GM12878 (cell line): ENCODE measurements around the gene METTL16. TPM values are rescaled to one million over a fixed set of nuclear protein-coding genes. Genes with fewer than 3 reads are reported as not detected.
"Not testable (repeated sequence)": the region's sequence is repeated elsewhere in the genome, so short reads cannot be mapped to it uniquely, and the experiment has no call there.

Experiments used
- ATAC-seq: fragments of 200-7000 bp; cut with Tn5 transposase; 3 replicates; pipeline ENCODE4 v1.9.1; 2020; ENCODE audit warnings: mild to moderate bottlenecking, moderate library complexity
- BruUV-seq: library from RNA; stranded (reverse); fragments of 400-500 nt; replicated peaks from 2 replicates; lab custom pipeline; 2021; lab: Mats Ljungman, UMichigan
- CTCF ChIA-PET: fragments of 300-600 bp; sonication (Branson Sonifier 250); formaldehyde crosslinking; extraction: SDS; loops from one replicate; lab custom pipeline; 2021; ENCODE audit warnings: inconsistent platforms; lab: Yijun Ruan, JAX
- POLR2A ChIA-PET: fragments of 350-600 bp; formaldehyde crosslinking; extraction: SDS; loops from one replicate; lab custom pipeline; 2021; ENCODE audit warnings: inconsistent platforms; lab: Charles Lee
- RAD21 ChIA-PET: fragments of 300-600 bp; sonication (Branson Sonifier 250); formaldehyde crosslinking; loops from one replicate; lab custom pipeline; 2023; ENCODE audit warnings: antibody characterized with exemption; ENCODE audit not compliant: unreplicated experiment; lab: Charles Lee
- SMC1A ChIA-PET: fragments of 300-600 bp; sonication (Branson Sonifier 250); formaldehyde crosslinking; loops from one replicate; lab custom pipeline; 2023; ENCODE audit not compliant: unreplicated experiment, uncharacterized antibody; lab: Charles Lee
- DNase-seq: peaks from one replicate; pipeline ENCODE4 v3.0.0-alpha.2; 2011; ENCODE audit warnings: low read depth, low spot score
- FAIRE-seq: peaks from 3 replicates; lab custom pipeline; 2011; peaks lifted over from hg19 to GRCh38; lab: Jason Lieb, UNC
- H2AFZ ChIP-seq: 2 replicates; pipeline ENCODE4 v1.6.0; 2011; ENCODE audit warnings: low read depth, low read length, control low read depth; ENCODE audit not compliant: control insufficient read depth
- H3K27ac ChIP-seq: 2 replicates; pipeline ENCODE4 v1.5.1; 2011; ENCODE audit warnings: control low read depth; ENCODE audit not compliant: control insufficient read depth, insufficient read depth
- H3K27me3 ChIP-seq, 2 experiments: replicated peaks in 1 of 2; 2 replicates each; pipeline versions ENCODE4 v1.6.0 to v1.6.1; 2011; ENCODE audit warnings: low read length in 1 of 2; ENCODE audit not compliant: control insufficient read depth in 2 of 2, insufficient read depth in 2 of 2
- H3K36me3 ChIP-seq, 2 experiments: 2 replicates each; pipeline ENCODE4 v1.5.1; 2011; ENCODE audit warnings: low read length in 1 of 2; ENCODE audit not compliant: control insufficient read depth in 2 of 2, insufficient read depth in 2 of 2
- H3K4me1 ChIP-seq: 2 replicates; pipeline ENCODE4 v1.6.1; 2011; ENCODE audit warnings: mild to moderate bottlenecking, low read length, moderate library complexity, mixed read lengths; ENCODE audit not compliant: control insufficient read depth, insufficient read depth
- H3K4me2 ChIP-seq: 2 replicates; pipeline ENCODE4 v1.6.0; 2011; ENCODE audit warnings: control low read depth; ENCODE audit not compliant: control insufficient read depth, insufficient read depth
- H3K4me3 ChIP-seq: fragments of 200-600 bp; sonication (generic); 2 replicates; pipeline ENCODE4 v1.5.1; 2016
- H3K79me2 ChIP-seq: 2 replicates; pipeline ENCODE4 v1.6.0; 2011; ENCODE audit warnings: low read length; ENCODE audit not compliant: control insufficient read depth, insufficient read depth
- H3K9ac ChIP-seq: 2 replicates; pipeline ENCODE4 v1.8.0; 2011; ENCODE audit warnings: low read length, control low read depth, mixed read lengths; ENCODE audit not compliant: control insufficient read depth, insufficient read depth
- H3K9me3 ChIP-seq: replicated peaks from 3 replicates; pipeline ENCODE4 v1.5.1; 2011; ENCODE audit warnings: mild to moderate bottlenecking, low read length; ENCODE audit not compliant: control insufficient read depth, insufficient read depth
- H4K20me1 ChIP-seq: 2 replicates; pipeline ENCODE4 v1.6.0; 2011; ENCODE audit not compliant: control insufficient read depth, insufficient read depth
- BHLHE40 ChIP-seq, 2 experiments: fragments of 450-650 bp in 1 of 2; IDR thresholded peaks; 2 replicates each; pipeline ENCODE4 v1.6.1; 2011 to 2017; ENCODE audit warnings: low read depth in 2 of 2, borderline replicate concordance in 1 of 2, improper control_type of control experiment in 1 of 2, low read length in 1 of 2, mild to moderate bottlenecking in 1 of 2
- CEBPB ChIP-seq, 2 experiments: fragments of 150-350 bp in 1 of 2; IDR thresholded peaks; 2 replicates each; pipeline ENCODE4 v1.6.1; 2012 to 2014; ENCODE audit warnings: low read depth in 2 of 2, low read length in 2 of 2, borderline replicate concordance in 1 of 2, inconsistent platforms in 1 of 2
- CHD1 ChIP-seq: IDR thresholded peaks from 2 replicates; pipeline ENCODE4 v1.6.1; 2012; ENCODE audit warnings: low read depth, low read length, improper control_type of control experiment
- CREB1 ChIP-seq: IDR thresholded peaks from 2 replicates; pipeline ENCODE4 v1.6.1; 2012; ENCODE audit warnings: low read depth, mild to moderate bottlenecking, inconsistent platforms
- KDM1A ChIP-seq: fragments of 200-600 bp; sonication (generic); IDR thresholded peaks from 2 replicates; pipeline ENCODE4 v1.6.1; 2016; ENCODE audit warnings: borderline replicate concordance
- LARP7 ChIP-seq: fragments of 450-650 bp; IDR thresholded peaks from 2 replicates; pipeline ENCODE4 v1.6.1; 2017; ENCODE audit warnings: mild to moderate bottlenecking
- MLLT1 ChIP-seq: fragments of 450-650 bp; IDR thresholded peaks from 2 replicates; pipeline ENCODE4 v1.6.1; 2016; ENCODE audit warnings: mild to moderate bottlenecking
- MYC ChIP-seq: IDR thresholded peaks from 2 replicates; pipeline ENCODE4 v1.6.1; 2011; ENCODE audit warnings: mild to moderate bottlenecking, low read length, moderate library complexity, inconsistent platforms; ENCODE audit not compliant: insufficient read depth, insufficient replicate concordance, insufficient read length, severe bottlenecking
- POLR2A ChIP-seq: IDR thresholded peaks from 2 replicates; pipeline ENCODE4 v1.6.1; 2011; ENCODE audit warnings: low read depth, mild to moderate bottlenecking, low read length
- RUNX3 ChIP-seq: IDR thresholded peaks from 2 replicates; pipeline ENCODE4 v1.6.1; 2012; ENCODE audit warnings: low read length, inconsistent platforms
- SIX5 ChIP-seq: IDR thresholded peaks from 2 replicates; pipeline ENCODE4 v1.6.1; 2011; ENCODE audit warnings: mild to moderate bottlenecking, low read depth, low read length, moderate library complexity; ENCODE audit not compliant: severe bottlenecking
- SMARCA5 ChIP-seq: fragments of 450-650 bp; IDR thresholded peaks from 2 replicates; pipeline ENCODE4 v1.6.1; 2017; ENCODE audit warnings: mild to moderate bottlenecking
- SREBF1 ChIP-seq: IDR thresholded peaks from 2 replicates; pipeline ENCODE4 v1.6.1; 2012; ENCODE audit warnings: mild to moderate bottlenecking, low read length
- SUPT20H ChIP-seq: IDR thresholded peaks from 2 replicates; pipeline ENCODE4 v1.6.1; 2011; ENCODE audit warnings: low read depth, mild to moderate bottlenecking, low read length, moderate library complexity, borderline replicate concordance; ENCODE audit not compliant: control insufficient read depth
- SUZ12 ChIP-seq: fragments of 200-600 bp; sonication (generic); IDR thresholded peaks from one replicate; pipeline ENCODE4 v1.6.1; 2018; ENCODE audit warnings: antibody characterized with exemption, mild to moderate bottlenecking; ENCODE audit not compliant: unreplicated experiment
- TBL1XR1 ChIP-seq: IDR thresholded peaks from 2 replicates; pipeline ENCODE4 v1.6.1; 2012; ENCODE audit warnings: low read depth, low read length, improper control_type of control experiment
- TCF3 ChIP-seq: IDR thresholded peaks from 2 replicates; pipeline ENCODE4 v1.6.1; 2012; ENCODE audit warnings: low read depth, mild to moderate bottlenecking, low read length, borderline replicate concordance; ENCODE audit not compliant: insufficient read depth
- WRNIP1 ChIP-seq: IDR thresholded peaks from 2 replicates; pipeline ENCODE4 v1.6.1; 2011; ENCODE audit warnings: low read depth, low read length, improper control_type of control experiment, borderline replicate concordance
- WGBS: methylation state at CpG from one replicate; pipeline ENCODE4 v1.1.6; 2016; ENCODE audit warnings: low lambda C conversion rate; ENCODE audit not compliant: insufficient replicate concordance, insufficient coverage; ENCODE audit errors: missing lambda C conversion rate; 5-methylcytosine and 5-hydroxymethylcytosine counted together
- in situ Hi-C: fragments of 300-500 bp; cut with MboI; formaldehyde crosslinking; loops from 9 replicates; pipeline ENCODE4 v1.14.3; 2018; ENCODE audit warnings: mixed read lengths
- intact Hi-C: fragments of 100-400 bp; cut with micrococcal nuclease; formaldehyde crosslinking; loops from one replicate; pipeline ENCODE4 v1.14.2; 2022; ENCODE audit not compliant: unreplicated experiment
- polyA plus RNA-seq, 11 experiments: library from polyadenylated mRNA; depleted of rRNA in 4 of 11; unstranded in 6 of 11; stranded (reverse) in 5 of 11; fragments of >200 nt; fragmentation: Nextera tagmentation in 4 of 11; fragmentation: Illumina TruSeq in 1 of 11; extraction: Ambion mirVana in 4 of 11; extraction: Trizol in 1 of 11; gene quantifications; 1 replicate in 1 of 11; 2 replicates in 10 of 11; pipeline versions ENCODE4 v1.2.1 to v1.2.3, GENCODE V29; 2011 to 2016; ENCODE audit warnings: inconsistent platforms in 2 of 11, missing spikeins in 2 of 11, low read depth in 1 of 11
- total RNA-seq, 4 experiments: library from RNA; depleted of rRNA in 3 of 4; stranded (reverse); fragments of >200 nt in 3 of 4; fragmentation: Illumina TruSeq in 1 of 4; extraction: Trizol in 1 of 4; gene quantifications; 2 replicates each; pipeline versions ENCODE4 v1.2.1 to v1.2.3, GENCODE V29; 2013 to 2021

The METTL16 gene
- total and polyA plus RNA-seq, 10 of the 15 experiments (the other 5 are each of a cell fraction or from before 2014, with no cell fraction given), result 15.6 to 34.3 (median 23.7) TPM

DNA sequence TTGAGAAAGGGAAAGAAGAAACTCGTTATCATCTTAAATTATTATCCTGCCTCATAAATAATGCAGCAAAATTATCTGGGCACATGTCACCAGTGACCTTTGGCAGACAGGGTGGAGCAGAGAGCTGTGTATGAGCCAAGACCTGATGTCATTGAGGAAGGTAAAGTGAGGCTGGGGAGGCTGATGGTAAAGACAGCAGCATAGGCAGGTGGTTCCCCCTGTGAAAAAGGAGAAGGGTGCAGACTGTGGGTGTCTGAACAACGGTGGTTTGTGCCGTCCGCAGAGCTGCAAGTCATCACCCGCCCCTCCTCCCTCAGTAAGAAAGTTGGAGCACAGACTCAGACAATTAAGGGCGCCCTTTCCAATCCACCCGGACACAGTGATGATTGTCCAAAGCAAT lies 30.8 kb upstream of the METTL16 start (continued):
- TF ChIP-seq CEBPB (IDR thresholded peaks at IDR 0.05; ENCODE audit: borderline replicate concordance in 1 of 2, low read depth in 2 of 2, low read length in 2 of 2) (no peak), SUZ12 (no peak), RUNX3 (peak; percentile 35; the same call in 1 of the 2 replicates), LARP7 (no peak), MLLT1 (no peak), MYC (no peak), SREBF1 (no peak), SIX5 (no peak), WRNIP1 (no peak), TBL1XR1 (no peak), TCF3 (no peak), SUPT20H (no peak), KDM1A (no peak)

- Histone ChIP-seq H3K27me3 (no peaks in the 10 kb centered on the region), H3K4me3 (no peak overlapping the region), H3K27ac (no peak overlapping the region)
- intact Hi-C loops, result no loop called here
- no TSS peak for BruUV-seq
- CTCF ChIA-PET, result interaction anchor here (1.3 kb wide), 1 partner anchor 31 kb away, joined by 3 read pairs; no protein-coding TSS in a partner anchor
- TF ChIP-seq BHLHE40 (IDR thresholded peaks at IDR 0.05; ENCODE audit: borderline replicate concordance in 1 of 2, low read depth in 2 of 2, low read length in 1 of 2) (no peak), SMARCA5 (no peak), SIX5 (no peak), CREB1 (no peak), CHD1 (no peak), POLR2A (no peak)
- TF ChIP-seq, all 136 proteins: peak for 0
- RAD21 ChIA-PET, result interaction anchor here (0.6 to 1.6 kb wide), 5 partner anchors 17 to 1213 kb away, joined by 3 to 4 read pairs (median 3); partner anchors contain the start of gene METTL16
- Histone ChIP-seq H3K9ac (no peak overlapping the region), H3K4me1 (peaks cover 6% of the 10 kb centered on the region), H4K20me1 (no peaks in the 10 kb centered on the region), H3K9me3 (no peaks in the 10 kb centered on the region), H3K4me2 (no peak overlapping the region), H3K36me3 (no peaks in the 10 kb centered on the region), H2AFZ (no peak overlapping the region), H3K79me2 (no peaks in the 10 kb centered on the region)
- FAIRE-seq, result no peak
- ATAC-seq, result no peak
- SMC1A ChIA-PET, result interaction anchor here (1.0 to 1.2 kb wide), 2 partner anchors 26 to 30 kb away, joined by 3 to 4 read pairs; no protein-coding TSS in a partner anchor
- in situ Hi-C loops, result no loop called here
- DNase-seq, result no peak
- 72% methylated on average over 4 of the region's 4 CpGs for WGBS
- POLR2A ChIA-PET, result no interaction called here
These were observed 30.4 kb upstream of the METTL16 start for GRCh38 chr17:2542056-2542455.

GRCh38 chr17:2537579-2537978 lies 25.9 kb upstream of the METTL16 start:
- DNase-seq, RAD21 ChIA-PET: not testable (repeated sequence)

More at GRCh38 chr17:2537579-2537978, 25.9 kb upstream of the METTL16 start:
- H3K36me3 ChIP-seq, H3K79me2 ChIP-seq, BruUV-seq, H3K27me3 ChIP-seq, in situ Hi-C loops, CTCF ChIA-PET, POLR2A ChIA-PET, H4K20me1 ChIP-seq, H3K4me1 ChIP-seq, H2AFZ ChIP-seq, SMC1A ChIA-PET, H3K9me3 ChIP-seq, H3K4me2 ChIP-seq, ATAC-seq, FAIRE-seq, H3K9ac ChIP-seq, H3K4me3 ChIP-seq, H3K27ac ChIP-seq, intact Hi-C loops: not testable (repeated sequence)
- WGBS, result 63% methylated on average over 5 of the region's 5 CpGs
